OCI-LY7 (cell line): ENCODE data around the gene CCDC124. TPM values are rescaled to one million over a fixed set of nuclear protein-coding genes. Genes with fewer than 3 reads are reported as not detected.

Experiments used
- Bru-seq: library from RNA; stranded (reverse); fragments of 400-500 nt; gene quantifications from one replicate; lab custom pipeline; 2021; lab: Mats Ljungman, UMichigan
- BruChase-seq, 2 experiments: library from RNA; stranded (reverse); fragments of 400-500 nt; gene quantifications; one replicate each; lab custom pipeline; 2021; lab: Mats Ljungman, UMichigan
- BruUV-seq: library from RNA; stranded (reverse); fragments of 400-500 nt; replicated peaks from 2 replicates; lab custom pipeline; 2021; lab: Mats Ljungman, UMichigan
- CTCF ChIA-PET: fragments of 300-600 bp; sonication (Branson Sonifier 250); formaldehyde crosslinking; loops from one replicate; lab custom pipeline; 2022; ENCODE audit warnings: antibody characterized with exemption; ENCODE audit not compliant: unreplicated experiment; lab: Charles Lee
- POLR2A ChIA-PET: fragments of 300-600 bp; sonication (Branson Sonifier 250); formaldehyde crosslinking; loops from one replicate; lab custom pipeline; 2022; ENCODE audit warnings: antibody characterized with exemption; lab: Charles Lee
- DNase-seq: peaks from one replicate; pipeline ENCODE4 v3.0.0-alpha.2; 2015; ENCODE audit warnings: low spot score
- H2AFZ ChIP-seq: fragments of 200-600 bp; sonication (generic), shearing (Covaris generic); 2 replicates; pipeline ENCODE4 v1.6.1; 2014; ENCODE audit warnings: mild to moderate bottlenecking, antibody characterized with exemption, low read length, moderate library complexity
- H3K27ac ChIP-seq: fragments of 200-600 bp; sonication (generic); 2 replicates; pipeline ENCODE4 v1.5.1; 2014; ENCODE audit warnings: mixed run types, low read depth, mild to moderate bottlenecking, moderate library complexity, low read length, inconsistent platforms; ENCODE audit not compliant: poor library complexity, severe bottlenecking
- H3K36me3 ChIP-seq: fragments of 200-600 bp; sonication (generic); 2 replicates; pipeline ENCODE4 v1.6.1; 2014; ENCODE audit warnings: mild to moderate bottlenecking, antibody characterized with exemption, low read length, moderate library complexity, mixed read lengths; ENCODE audit not compliant: insufficient read depth
- H3K4me1 ChIP-seq: fragments of 200-600 bp; sonication (generic); 2 replicates; pipeline ENCODE4 v1.5.1; 2014; ENCODE audit warnings: mild to moderate bottlenecking, low read length; ENCODE audit not compliant: insufficient read depth, poor library complexity, severe bottlenecking
- H3K4me2 ChIP-seq: fragments of 200-600 bp; sonication (generic); 2 replicates; pipeline ENCODE4 v1.6.1; 2014; ENCODE audit warnings: mild to moderate bottlenecking, low read length
- H3K4me3 ChIP-seq: fragments of 200-600 bp; sonication (generic); 2 replicates; pipeline ENCODE4 v1.5.1; 2014; ENCODE audit warnings: mild to moderate bottlenecking, low read depth, low read length; ENCODE audit not compliant: poor library complexity, severe bottlenecking
- H3K79me2 ChIP-seq: fragments of 200-600 bp; sonication (generic); 2 replicates; pipeline ENCODE4 v1.6.1; 2016; ENCODE audit warnings: low read depth, mild to moderate bottlenecking, low read length, moderate library complexity, mixed read lengths; ENCODE audit not compliant: insufficient read depth
- H3K9me2 ChIP-seq: fragments of 200-600 bp; sonication (generic); 2 replicates; pipeline ENCODE4 v1.6.1; 2016; ENCODE audit warnings: mild to moderate bottlenecking, low read length, mixed read lengths; ENCODE audit not compliant: insufficient read depth
- H3K9me3 ChIP-seq: fragments of 200-600 bp; sonication (generic); 2 replicates; pipeline ENCODE4 v1.6.1; 2014; ENCODE audit warnings: mild to moderate bottlenecking, mixed run types, low read length, mixed read lengths
- H4K20me1 ChIP-seq: fragments of 200-600 bp; sonication (generic); 2 replicates; pipeline ENCODE4 v1.6.1; 2014; ENCODE audit warnings: mild to moderate bottlenecking, antibody characterized with exemption, low read length, moderate library complexity, mixed read lengths; ENCODE audit not compliant: insufficient read depth
- CTCF ChIP-seq: fragments of 200-600 bp; sonication (generic); conservative IDR thresholded peaks from 2 replicates; pipeline ENCODE4 v1.5.1; 2014; ENCODE audit warnings: mild to moderate bottlenecking, antibody characterized with exemption, low read length, moderate library complexity, mixed read lengths
- EZH2phosphoT487 ChIP-seq: fragments of 200-600 bp; sonication (generic); IDR thresholded peaks from 2 replicates; pipeline ENCODE4 v1.6.1; 2018; ENCODE audit warnings: low read depth, borderline replicate concordance, mild to moderate bottlenecking, mixed run types, antibody characterized with exemption, low read length, moderate library complexity, mixed read lengths
- intact Hi-C: fragments of 100-400 bp; cut with micrococcal nuclease; formaldehyde crosslinking; loops from one replicate; pipeline ENCODE4 v1.10.0; 2022; ENCODE audit not compliant: unreplicated experiment
- long read RNA-seq: library from polyadenylated mRNA; stranded (forward); transcript quantifications from one replicate; pipeline ENCODE4 v2.0.0, GENCODE V29; 2022
- total RNA-seq, 2 experiments: library from RNA; depleted of rRNA in 1 of 2; stranded (reverse); fragments of >200 nt in 1 of 2; shearing (Covaris generic) in 1 of 2; gene quantifications; 2 replicates each; pipeline ENCODE4 v1.2.3, GENCODE V29; 2014 to 2022

CCDC124 gene
- total RNA-seq (2014; rRNA removed; shearing (Covaris generic)) (57.5 and 68.2 TPM in 2 replicates), total RNA-seq (2022) (86.8 and 106 TPM in 2 replicates), Bru-seq, nascent RNA (percentile 62 among the genes with signal in this experiment), BruChase-seq, experiment 1, labeled RNA remaining after a 6-hour chase (percentile 69 among the genes with signal in this experiment), BruChase-seq, experiment 2, labeled RNA remaining after a 2-hour chase (percentile 65 among the genes with signal in this experiment)
- long read RNA-seq, transcript CCDC124-201 (5 exons, 938 nt) = major isoform, 106 of 138 reads
- long read RNA-seq, partial matches to known transcripts = 26 of 138 reads
- long read RNA-seq, other reads (novel, unspliced or antisense) = 6 of 138 reads

GRCh38 chr19:17932485-17933338 is at the start of gene CCDC124:
Gene CCDC124 (plus strand): TSS chr19:17933015. CDS start chr19:17936421, 3,406 bp downstream.
- Histone ChIP-seq H3K4me2 (peak within 1 kb of the TSS; percentile 99), H3K4me1 (peaks cover 14% of the 10 kb centered on the region), H3K4me3 (peak within 1 kb of the TSS; percentile 92), H3K9me3 (no peaks in the 10 kb centered on the region), H3K9me2 (no peaks in the 10 kb centered on the region), H3K27ac (peak within 1 kb of the TSS; percentile 58), H3K36me3 (peaks cover 6% of the 10 kb centered on the region; the same call in 1 of the 2 replicates), H2AFZ (peak within 1 kb of the TSS; percentile 90), H4K20me1 (no peaks in the 10 kb centered on the region), H3K79me2 (peaks cover 17% of the 10 kb centered on the region)
- TF ChIP-seq EZH2phosphoT487 (no peak), CTCF (peak; percentile 98)
- ChIA-PET CTCF (interaction anchor here (0.9 to 1.0 kb wide), 2 partner anchors 13 to 158 kb away, joined by 3 read pairs; no protein-coding TSS in a partner anchor), POLR2A (interaction anchor here (0.6 to 1.4 kb wide), 6 partner anchors 15 to 394 kb away, joined by 3 to 15 read pairs (median 4); partner anchors contain the start of genes RPL18A and SLC5A5)
- DNase-seq = peak; percentile 96
- TSS peak; percentile 84 for BruUV-seq
- intact Hi-C loops = loop anchor here (1.0 to 2.0 kb wide), 2 partner anchors 62 to 73 kb away; partner anchors contain the start of genes RPL18A and SLC5A5

- no TSS peak for BruUV-seq
- no peaks in the 10 kb centered on the region for H3K36me3 ChIP-seq
- ChIA-PET CTCF (no interaction called here), POLR2A (interaction anchor here (0.6 kb wide), 1 partner anchor 28 kb away, joined by 3 read pairs; no protein-coding TSS in a partner anchor)
- intact Hi-C loops = no loop called here
- TF ChIP-seq EZH2phosphoT487 (no peak), CTCF (no peak)
- no peak overlapping the region for H3K4me3 ChIP-seq
- H3K4me2 ChIP-seq = peak overlapping the region; percentile 41
- no peak for DNase-seq
- no peak overlapping the region for H3K27ac ChIP-seq
- H3K4me1 ChIP-seq = peaks cover 35% of the 10 kb centered on the region
- H3K9me3 ChIP-seq = no peaks in the 10 kb centered on the region
- H2AFZ ChIP-seq = no peak overlapping the region
- H3K79me2 ChIP-seq = no peaks in the 10 kb centered on the region
- no peaks in the 10 kb centered on the region for H3K9me2 ChIP-seq
- no peaks in the 10 kb centered on the region for H4K20me1 ChIP-seq
Measured at GRCh38 chr19:17883627-17884410, 49.0 kb upstream of the CCDC124 start.
